Upper lobe of left lung (tissue), 4 donors: Measurements from ENCODE around the gene SCUBE2.

Experiments
- CTCF ChIP-seq, 6 experiments: fragments of 450-650 bp in 4 of 6; fragments of 200-600 bp in 2 of 6; sonication (generic) in 2 of 6; IDR thresholded peaks; one replicate each; pipeline ENCODE4 v1.5.1; 2016 to 2019; ENCODE audit warnings: antibody characterized with exemption in 6 of 6
- POLR2A ChIP-seq, 4 donors: fragments of 450-650 bp; IDR thresholded peaks; one replicate each; pipeline ENCODE4 v1.5.1; 2016 to 2017; ENCODE audit warnings: antibody characterized with exemption in 4 of 4, mild to moderate bottlenecking in 2 of 4

- TF ChIP-seq CTCF (IDR thresholded peaks at IDR 0.05): no peak
- TF ChIP-seq POLR2A (IDR thresholded peaks at IDR 0.05): no peak
Observed at GRCh38 chr11:9138612-9139579, 47.5 kb upstream of the SCUBE2 start.
